H9 (cell line): Measurements from ENCODE around the gene GRID2. TPM values are rescaled to one million over a fixed set of nuclear protein-coding genes. Genes with fewer than 3 reads are reported as not detected.

Experiments
- DNase-seq: peaks from one replicate; pipeline ENCODE4 v3.0.0-alpha.2; 2017
- H2AFZ ChIP-seq: one replicate; pipeline ENCODE4 v1.6.1; 2013; ENCODE audit warnings: mild to moderate bottlenecking, low read length, control low read depth, moderate library complexity
- H2AK5ac ChIP-seq: 2 replicates; pipeline ENCODE4 v1.6.1; 2013; ENCODE audit warnings: low read length, control low read depth, mixed read lengths; ENCODE audit not compliant: insufficient read length
- H2BK120ac ChIP-seq: one replicate; pipeline ENCODE4 v1.6.1; 2013; ENCODE audit warnings: low read depth, mild to moderate bottlenecking, low read length, control low read depth, inconsistent platforms; ENCODE audit not compliant: poor library complexity, severe bottlenecking
- H2BK12ac ChIP-seq: 2 replicates; pipeline ENCODE4 v1.6.1; 2013; ENCODE audit warnings: low read length, control low read depth, mixed read lengths, low read depth; ENCODE audit not compliant: insufficient read length
- H2BK15ac ChIP-seq: 2 replicates; pipeline ENCODE4 v1.6.1; 2013; ENCODE audit warnings: low read depth, low read length, control low read depth
- H2BK20ac ChIP-seq: one replicate; pipeline ENCODE4 v1.6.1; 2013; ENCODE audit warnings: low read depth, mild to moderate bottlenecking, low read length, control low read depth, inconsistent platforms; ENCODE audit not compliant: poor library complexity, severe bottlenecking
- H2BK5ac ChIP-seq: 2 replicates; pipeline ENCODE4 v1.6.1; 2013; ENCODE audit warnings: low read length, control low read depth, mixed read lengths; ENCODE audit not compliant: insufficient read length
- H3K14ac ChIP-seq: 2 replicates; pipeline ENCODE4 v1.6.1; 2013; ENCODE audit warnings: low read length, control low read depth; ENCODE audit not compliant: insufficient read depth
- H3K18ac ChIP-seq: 2 replicates; pipeline ENCODE4 v1.6.1; 2013; ENCODE audit warnings: low read depth, mild to moderate bottlenecking, mixed read lengths, low read length, control low read depth; ENCODE audit not compliant: insufficient read length
- H3K23ac ChIP-seq: 2 replicates; pipeline ENCODE4 v1.6.1; 2013; ENCODE audit warnings: low read length, control low read depth, mixed read lengths, low read depth; ENCODE audit not compliant: insufficient read length
- H3K23me2 ChIP-seq: 2 replicates; pipeline ENCODE4 v1.6.1; 2013; ENCODE audit warnings: low read depth, mild to moderate bottlenecking, mixed read lengths, low read length, control low read depth; ENCODE audit not compliant: insufficient read length, poor library complexity, severe bottlenecking
- H3K27ac ChIP-seq: 2 replicates; pipeline ENCODE4 v1.5.1; 2013; ENCODE audit warnings: low read length, control low read depth, mixed read lengths, low read depth; ENCODE audit not compliant: insufficient read length
- H3K27me3 ChIP-seq: 2 replicates; pipeline ENCODE4 v1.6.1; 2013; ENCODE audit warnings: low read length, control low read depth, inconsistent platforms; ENCODE audit not compliant: insufficient read depth
- H3K4ac ChIP-seq: 2 replicates; pipeline ENCODE4 v1.6.1; 2013; ENCODE audit warnings: low read depth, mild to moderate bottlenecking, control low read depth, inconsistent platforms, low read length, moderate library complexity
- H3K4me1 ChIP-seq: 2 replicates; pipeline ENCODE4 v1.6.1; 2013; ENCODE audit warnings: low read length, control low read depth, inconsistent platforms; ENCODE audit not compliant: insufficient read depth
- H3K4me2 ChIP-seq: 2 replicates; pipeline ENCODE4 v1.6.1; 2013; ENCODE audit warnings: low read length, control low read depth, mixed read lengths; ENCODE audit not compliant: insufficient read length, insufficient read depth
- H3K56ac ChIP-seq: 2 replicates; pipeline ENCODE4 v1.6.1; 2013; ENCODE audit warnings: low read depth, mild to moderate bottlenecking, mixed read lengths, low read length, control low read depth; ENCODE audit not compliant: insufficient read length
- H3K79me1 ChIP-seq: 2 replicates; pipeline ENCODE4 v1.6.1; 2013; ENCODE audit warnings: low read depth, mild to moderate bottlenecking, moderate library complexity, low read length, control low read depth, inconsistent platforms; ENCODE audit not compliant: insufficient read depth, poor library complexity, severe bottlenecking
- H3K79me2 ChIP-seq: 2 replicates; pipeline ENCODE4 v1.6.1; 2013; ENCODE audit warnings: low read length, control low read depth, inconsistent platforms; ENCODE audit not compliant: insufficient read depth
- H3K9ac ChIP-seq: 2 replicates; pipeline ENCODE4 v1.6.1; 2013; ENCODE audit warnings: low read length, control low read depth, mixed read lengths; ENCODE audit not compliant: insufficient read length; ENCODE audit errors: extremely low read depth
- H3K9me3 ChIP-seq: one replicate; pipeline ENCODE4 v1.6.1; 2013; ENCODE audit warnings: low read depth, low read length, inconsistent platforms; ENCODE audit not compliant: control insufficient read depth
- H3T11ph ChIP-seq: one replicate; pipeline ENCODE4 v1.6.1; 2013; ENCODE audit warnings: mild to moderate bottlenecking, low read length, control low read depth, inconsistent platforms
- H4K20me1 ChIP-seq: one replicate; pipeline ENCODE4 v1.6.1; 2013; ENCODE audit not compliant: control insufficient read depth, insufficient read length, insufficient read depth
- H4K5ac ChIP-seq: 2 replicates; pipeline ENCODE4 v1.6.1; 2013; ENCODE audit warnings: low read depth, mild to moderate bottlenecking, mixed read lengths, low read length, control low read depth; ENCODE audit not compliant: insufficient read length
- H4K8ac ChIP-seq: replicated peaks from 2 replicates; pipeline ENCODE4 v1.6.1; 2013; ENCODE audit warnings: low read length, control low read depth, mixed read lengths, low read depth; ENCODE audit not compliant: insufficient read length
- H4K91ac ChIP-seq: 2 replicates; pipeline ENCODE4 v1.6.1; 2013; ENCODE audit warnings: low read depth, mild to moderate bottlenecking, moderate library complexity, mixed read lengths, low read length, control low read depth; ENCODE audit not compliant: insufficient read length
- H3K27ac Mint-ChIP-seq, 3 experiments: 2 replicates in 2 of 3; 3 replicates in 1 of 3; pipeline ENCODE4 v1.8.0; 2020 to 2021; ENCODE audit warnings: mixed read lengths in 3 of 3, mild to moderate bottlenecking in 1 of 3, moderate library complexity in 1 of 3
- H3K27me3 Mint-ChIP-seq: 2 replicates; pipeline ENCODE4 v1.8.0; 2021; ENCODE audit warnings: low read depth, mild to moderate bottlenecking, moderate library complexity, mixed read lengths
- H3K36me3 Mint-ChIP-seq, 3 experiments: 2 replicates in 2 of 3; 3 replicates in 1 of 3; pipeline ENCODE4 v1.8.0; 2020 to 2021; ENCODE audit warnings: low read depth in 3 of 3, mixed read lengths in 3 of 3; ENCODE audit not compliant: insufficient read depth in 1 of 3
- H3K4me1 Mint-ChIP-seq, 2 experiments: 2 replicates each; pipeline ENCODE4 v1.8.0; 2020; ENCODE audit warnings: mixed read lengths in 2 of 2
- H3K4me3 Mint-ChIP-seq, 2 experiments: 2 replicates in 1 of 2; 3 replicates in 1 of 2; pipeline ENCODE4 v1.8.0; 2020 to 2021; ENCODE audit warnings: mild to moderate bottlenecking in 2 of 2, mixed read lengths in 2 of 2, moderate library complexity in 1 of 2
- H3K9me3 Mint-ChIP-seq, 2 experiments: 2 replicates in 1 of 2; 3 replicates in 1 of 2; pipeline ENCODE4 v1.8.0; 2020; ENCODE audit warnings: mild to moderate bottlenecking in 2 of 2, mixed read lengths in 2 of 2, moderate library complexity in 1 of 2
- WGBS: extraction: QIAGEN DNeasy Blood & Tissue Kit; methylation state at CpG from one replicate; pipeline ENCODE4 v1.1.7; 2013; ENCODE audit warnings: missing lambda C conversion rate, low lambda C conversion rate, mixed read lengths; ENCODE audit not compliant: insufficient read length; ENCODE audit errors: extremely low coverage; 5-methylcytosine and 5-hydroxymethylcytosine counted together
- long read RNA-seq: library from polyadenylated mRNA; unstranded; transcript quantifications from one replicate; pipeline ENCODE4 v2.0.0, GENCODE V29; 2020
- total RNA-seq: library from RNA; stranded (reverse); gene quantifications from 2 replicates; pipeline ENCODE4 v1.2.1, GENCODE V29; 2021
- TF ChIP-seq, protein P1 (sequence below): fragments of 200-600 bp; sonication (generic); conservative IDR thresholded peaks from 3 replicates; pipeline ENCODE4 v1.8.0; 2021; ENCODE audit warnings: antibody characterized with exemption, mild to moderate bottlenecking

GRID2 gene
- 19.4 and 21.8 TPM in 2 replicates for total RNA-seq
- long read RNA-seq, full-length matches to known transcripts = 3 of 57 reads
- long read RNA-seq, partial matches to known transcripts = 5 of 57 reads
- long read RNA-seq, other reads (novel, unspliced or antisense) = 49 of 57 reads

DNA sequence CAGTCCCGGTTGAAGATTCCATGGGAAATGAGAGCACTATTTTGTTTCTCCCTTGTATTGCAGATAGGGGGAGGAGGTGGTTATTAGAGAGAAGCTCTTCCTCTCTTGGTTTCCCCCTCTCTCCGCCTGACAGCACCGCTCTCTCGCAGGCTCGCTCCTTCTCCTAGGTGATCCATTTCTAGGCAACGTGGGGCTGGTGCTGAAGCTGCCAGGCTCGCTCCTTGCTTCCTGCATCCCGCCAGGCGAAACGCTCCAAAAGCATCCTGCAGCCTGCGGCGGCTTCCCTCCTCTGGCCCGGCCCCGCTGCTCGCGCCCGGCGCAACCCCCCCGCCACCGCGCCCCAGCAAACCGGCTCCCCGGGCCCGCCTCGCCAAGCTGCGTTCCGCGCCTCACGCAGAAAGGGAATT, at the start of gene GRID2:
Gene GRID2 (plus strand): TSS at position 346 of the 407 bp plus-strand sequence.
- no peaks in the 10 kb centered on the region for H4K20me1 ChIP-seq
- no peak within 1 kb of the TSS for H4K5ac ChIP-seq
- H3T11ph ChIP-seq = no peak within 1 kb of the TSS
- Mint-ChIP-seq H3K4me3 (peak within 1 kb of the TSS; percentile 83 to 99), H3K9me3 (no peaks in the 10 kb centered on the region), H3K4me1 (peaks cover 44 to 52% of the 10 kb centered on the region in 2 experiments), H3K27ac (peak within 1 kb of the TSS; percentile 90 to 96 (median 94)), H3K36me3 (no peaks in the 10 kb centered on the region), H3K27me3 (no peaks in the 10 kb centered on the region)
- DNase-seq = peak; percentile 78
- H2AFZ ChIP-seq = no peak within 1 kb of the TSS
- H3K4me2 ChIP-seq = peak within 1 kb of the TSS; percentile 82
- peak within 1 kb of the TSS; percentile 11 for H3K9ac ChIP-seq
- peaks cover 4% of the 10 kb centered on the region; the same call in 1 of the 2 replicates for H3K4me1 ChIP-seq
- H3K14ac ChIP-seq = peak within 1 kb of the TSS; percentile 50; the same call in 1 of the 2 replicates
- no peak within 1 kb of the TSS for H2BK5ac ChIP-seq
- H3K79me2 ChIP-seq = no peaks in the 10 kb centered on the region; the same call in 1 of the 2 replicates
- no peak within 1 kb of the TSS for H4K91ac ChIP-seq
- TF ChIP-seq, protein P1, sequence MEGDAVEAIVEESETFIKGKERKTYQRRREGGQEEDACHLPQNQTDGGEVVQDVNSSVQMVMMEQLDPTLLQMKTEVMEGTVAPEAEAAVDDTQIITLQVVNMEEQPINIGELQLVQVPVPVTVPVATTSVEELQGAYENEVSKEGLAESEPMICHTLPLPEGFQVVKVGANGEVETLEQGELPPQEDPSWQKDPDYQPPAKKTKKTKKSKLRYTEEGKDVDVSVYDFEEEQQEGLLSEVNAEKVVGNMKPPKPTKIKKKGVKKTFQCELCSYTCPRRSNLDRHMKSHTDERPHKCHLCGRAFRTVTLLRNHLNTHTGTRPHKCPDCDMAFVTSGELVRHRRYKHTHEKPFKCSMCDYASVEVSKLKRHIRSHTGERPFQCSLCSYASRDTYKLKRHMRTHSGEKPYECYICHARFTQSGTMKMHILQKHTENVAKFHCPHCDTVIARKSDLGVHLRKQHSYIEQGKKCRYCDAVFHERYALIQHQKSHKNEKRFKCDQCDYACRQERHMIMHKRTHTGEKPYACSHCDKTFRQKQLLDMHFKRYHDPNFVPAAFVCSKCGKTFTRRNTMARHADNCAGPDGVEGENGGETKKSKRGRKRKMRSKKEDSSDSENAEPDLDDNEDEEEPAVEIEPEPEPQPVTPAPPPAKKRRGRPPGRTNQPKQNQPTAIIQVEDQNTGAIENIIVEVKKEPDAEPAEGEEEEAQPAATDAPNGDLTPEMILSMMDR = peak; percentile 39; the same call in 2 of the 3 replicates
- H2BK15ac ChIP-seq = no peak within 1 kb of the TSS; the same call in 1 of the 2 replicates
- no peak within 1 kb of the TSS for H2BK12ac ChIP-seq
- no peak within 1 kb of the TSS for H4K8ac ChIP-seq
- no peak within 1 kb of the TSS for H2BK120ac ChIP-seq
- H3K23ac ChIP-seq = no peak within 1 kb of the TSS
- no peak within 1 kb of the TSS for H3K56ac ChIP-seq
- no peak within 1 kb of the TSS for H2AK5ac ChIP-seq
- no peaks in the 10 kb centered on the region for H3K27me3 ChIP-seq
- H3K23me2 ChIP-seq = peaks cover 24% of the 10 kb centered on the region
- WGBS = no CpG with 5 or more reads among the region's 29 CpGs
- no peak within 1 kb of the TSS for H3K18ac ChIP-seq
- no peaks in the 10 kb centered on the region for H3K79me1 ChIP-seq
- H3K9me3 ChIP-seq = no peaks in the 10 kb centered on the region
- no peak within 1 kb of the TSS for H3K27ac ChIP-seq
- no peak within 1 kb of the TSS for H2BK20ac ChIP-seq
- no peak within 1 kb of the TSS for H3K4ac ChIP-seq
